ENCODE data around the gene COL26A1.
"Not testable (repeated sequence)": the region's sequence is repeated elsewhere in the genome, so short reads cannot be mapped to it uniquely, and the experiment has no call there.

The COL26A1 gene

GRCh38 chr7:101604331-101604933, 241.8 kb downstream of the COL26A1 start:
- no peak for FAIRE-seq

GRCh38 chr7:101604934-101605332, 242.3 kb downstream of the COL26A1 start:
- not testable (repeated sequence) for FAIRE-seq

- FAIRE-seq, result no peak
Observed at GRCh38 chr7:101605611-101606497, 243.2 kb downstream of the COL26A1 start.

GRCh38 chr7:101606498-101606923, 243.8 kb downstream of the COL26A1 start:
- FAIRE-seq, result no peak

Data from G401.6 (cell line).